Bronchial epithelial cell (primary cell): Measurements from ENCODE around the gene TTC9B. TPM values are rescaled to one million over a fixed set of nuclear protein-coding genes. Genes with fewer than 3 reads are reported as not detected.

Experiments
- DNase-seq: peaks from one replicate; pipeline ENCODE4 v3.0.0-alpha.2; 2010; ENCODE audit warnings: low read depth
- FAIRE-seq: peaks from 2 replicates; lab custom pipeline; 2011; peaks lifted over from hg19 to GRCh38; lab: Jason Lieb, UNC
- H3K27me3 ChIP-seq: 2 replicates; pipeline ENCODE4 v1.5.1; 2011; ENCODE audit warnings: low read length; ENCODE audit not compliant: control insufficient read depth, insufficient read depth
- H3K36me3 ChIP-seq: 2 replicates; pipeline ENCODE4 v1.5.1; 2011; ENCODE audit warnings: low read length; ENCODE audit not compliant: control insufficient read depth, insufficient read depth
- H3K4me3 ChIP-seq: 2 replicates; pipeline ENCODE4 v1.5.1; 2011; ENCODE audit warnings: mild to moderate bottlenecking, low read depth, low read length, control low read depth
- total RNA-seq: library from RNA; depleted of rRNA; stranded (reverse); fragments of >200 nt; gene quantifications from 2 replicates; pipeline ENCODE4 v1.2.1, GENCODE V29; 2014
- TF ChIP-seq, protein P1 (sequence below): IDR thresholded peaks from 2 replicates; pipeline ENCODE4 v1.5.1; 2011; ENCODE audit warnings: mild to moderate bottlenecking, moderate library complexity, low read length, control low read depth, inconsistent platforms; ENCODE audit not compliant: insufficient read depth, severe bottlenecking

TTC9B gene
- total RNA-seq, 1 donor from 2014 or later = not detected

DNA sequence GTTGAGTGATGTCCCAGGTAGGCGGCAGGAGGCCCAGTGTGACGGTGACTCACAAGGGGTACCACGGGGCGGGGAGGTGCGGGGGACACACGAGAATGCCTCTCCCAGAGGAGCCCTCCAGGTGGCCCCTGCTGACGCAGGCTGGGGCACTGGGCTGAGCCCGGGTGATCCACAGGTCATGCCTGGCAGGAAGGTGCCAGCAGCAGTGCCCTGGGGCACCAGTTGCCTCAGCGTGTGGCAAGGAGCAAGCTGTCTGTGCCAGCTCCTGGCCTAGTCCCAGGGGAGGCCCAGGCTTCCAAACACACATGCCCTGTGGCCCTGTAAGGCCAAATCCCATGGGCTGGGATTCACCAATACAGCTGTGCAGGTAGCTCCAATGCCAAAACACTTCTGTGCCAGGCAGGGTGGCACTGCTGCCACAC, 38.9 kb upstream of the TTC9B start:
- Histone ChIP-seq H3K27me3 (no peaks in the 10 kb centered on the region), H3K4me3 (no peak overlapping the region), H3K36me3 (peaks cover 26% of the 10 kb centered on the region)
- TF ChIP-seq, protein P1, sequence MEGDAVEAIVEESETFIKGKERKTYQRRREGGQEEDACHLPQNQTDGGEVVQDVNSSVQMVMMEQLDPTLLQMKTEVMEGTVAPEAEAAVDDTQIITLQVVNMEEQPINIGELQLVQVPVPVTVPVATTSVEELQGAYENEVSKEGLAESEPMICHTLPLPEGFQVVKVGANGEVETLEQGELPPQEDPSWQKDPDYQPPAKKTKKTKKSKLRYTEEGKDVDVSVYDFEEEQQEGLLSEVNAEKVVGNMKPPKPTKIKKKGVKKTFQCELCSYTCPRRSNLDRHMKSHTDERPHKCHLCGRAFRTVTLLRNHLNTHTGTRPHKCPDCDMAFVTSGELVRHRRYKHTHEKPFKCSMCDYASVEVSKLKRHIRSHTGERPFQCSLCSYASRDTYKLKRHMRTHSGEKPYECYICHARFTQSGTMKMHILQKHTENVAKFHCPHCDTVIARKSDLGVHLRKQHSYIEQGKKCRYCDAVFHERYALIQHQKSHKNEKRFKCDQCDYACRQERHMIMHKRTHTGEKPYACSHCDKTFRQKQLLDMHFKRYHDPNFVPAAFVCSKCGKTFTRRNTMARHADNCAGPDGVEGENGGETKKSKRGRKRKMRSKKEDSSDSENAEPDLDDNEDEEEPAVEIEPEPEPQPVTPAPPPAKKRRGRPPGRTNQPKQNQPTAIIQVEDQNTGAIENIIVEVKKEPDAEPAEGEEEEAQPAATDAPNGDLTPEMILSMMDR = no peak
- no peak for DNase-seq
- no peak for FAIRE-seq

DNA sequence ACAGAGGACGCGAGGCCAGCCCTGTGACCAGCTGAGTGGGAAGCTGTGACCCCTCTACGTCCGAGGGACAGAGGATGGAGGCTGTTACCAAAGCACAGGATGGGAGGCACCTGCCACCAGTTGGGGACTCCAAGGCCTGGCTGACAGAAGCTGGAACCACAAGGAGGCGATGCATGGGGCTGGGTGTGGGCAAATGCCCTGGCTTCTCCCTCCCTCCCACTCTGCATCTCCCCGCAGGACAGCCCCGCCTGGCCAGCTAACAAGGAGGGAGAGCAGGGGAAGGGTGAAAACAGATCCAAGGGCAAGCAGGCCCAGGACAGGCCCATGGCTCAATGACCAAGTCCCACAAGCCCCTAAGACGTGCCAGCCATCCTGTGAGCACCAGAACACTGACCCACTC, 38.3 kb upstream of the TTC9B start:
- FAIRE-seq (no peak), DNase-seq (no peak)
- H3K4me3 ChIP-seq = no peak overlapping the region
- TF ChIP-seq, protein P1 = no peak
- H3K27me3 ChIP-seq = no peaks in the 10 kb centered on the region
- peaks cover 29% of the 10 kb centered on the region for H3K36me3 ChIP-seq

DNA sequence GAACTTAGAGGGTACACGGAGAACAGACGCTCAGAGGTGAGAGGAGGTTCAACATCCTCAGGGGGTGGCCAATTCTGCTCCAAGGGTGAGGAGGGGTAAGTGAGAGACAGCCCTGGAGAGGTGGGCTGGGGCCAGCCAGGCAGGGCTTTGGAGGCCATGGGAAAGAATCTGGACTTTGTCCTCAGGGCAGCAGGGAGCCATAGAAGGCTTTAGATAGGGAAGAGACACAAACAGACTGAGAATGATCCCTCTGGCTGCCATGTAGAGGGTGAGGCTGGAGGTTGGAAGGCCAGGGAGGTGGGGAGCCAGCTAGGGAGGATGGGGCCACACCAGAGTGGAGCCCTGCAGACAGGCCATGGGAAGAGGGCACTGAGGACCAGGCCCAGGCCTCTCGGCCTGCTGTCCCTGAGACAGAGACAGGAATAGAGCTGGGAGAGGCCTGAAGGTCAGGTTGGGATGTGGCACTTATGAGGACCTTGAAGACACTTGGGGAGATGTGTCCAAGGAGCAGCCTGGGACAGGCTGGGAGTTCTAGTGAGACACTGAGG, 37.5 kb upstream of the TTC9B start:
- FAIRE-seq (peak; percentile 50), DNase-seq (no peak)
- Histone ChIP-seq H3K4me3 (no peak overlapping the region), H3K27me3 (no peaks in the 10 kb centered on the region), H3K36me3 (peaks cover 29% of the 10 kb centered on the region)
- TF ChIP-seq, protein P1 = no peak

DNA sequence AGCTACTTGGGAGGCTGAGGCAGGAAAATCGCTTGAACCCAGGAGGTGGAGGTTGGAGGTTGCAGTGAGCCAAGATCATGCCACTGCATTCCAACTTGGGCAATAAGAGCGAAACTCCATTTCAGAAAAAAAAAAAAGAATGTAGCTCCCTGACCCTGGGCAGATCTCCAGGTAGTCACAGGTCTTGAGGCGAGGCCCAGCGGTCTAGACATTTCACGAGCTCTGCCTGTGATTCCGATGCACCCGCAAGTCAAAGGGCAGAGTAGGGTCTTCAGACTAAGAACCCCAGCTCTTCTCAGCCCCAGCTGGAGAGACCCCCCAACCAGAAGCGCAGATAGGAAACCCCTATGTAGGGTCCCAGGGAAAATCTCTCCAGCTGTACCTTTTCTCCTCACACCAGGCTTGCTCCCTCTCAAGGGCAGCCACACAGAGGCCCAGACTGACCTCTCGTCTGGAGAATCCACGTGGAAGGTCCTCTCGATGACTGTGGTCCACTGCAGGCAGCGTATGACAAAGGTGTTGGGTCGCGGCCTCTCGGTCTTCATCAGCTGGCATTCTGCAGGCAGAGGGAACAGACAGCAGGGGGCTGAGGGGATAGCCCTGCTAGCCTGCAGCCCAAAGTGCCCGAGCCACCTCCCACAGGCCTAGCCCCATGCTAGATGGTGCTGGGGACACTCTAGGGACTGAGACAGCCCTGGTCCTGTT, 36.7 kb upstream of the TTC9B start:
- Histone ChIP-seq H3K27me3 (no peaks in the 10 kb centered on the region), H3K36me3 (peaks cover 29% of the 10 kb centered on the region), H3K4me3 (no peak overlapping the region)
- TF ChIP-seq, protein P1 = no peak
- DNase-seq (no peak), FAIRE-seq (no peak)

DNA sequence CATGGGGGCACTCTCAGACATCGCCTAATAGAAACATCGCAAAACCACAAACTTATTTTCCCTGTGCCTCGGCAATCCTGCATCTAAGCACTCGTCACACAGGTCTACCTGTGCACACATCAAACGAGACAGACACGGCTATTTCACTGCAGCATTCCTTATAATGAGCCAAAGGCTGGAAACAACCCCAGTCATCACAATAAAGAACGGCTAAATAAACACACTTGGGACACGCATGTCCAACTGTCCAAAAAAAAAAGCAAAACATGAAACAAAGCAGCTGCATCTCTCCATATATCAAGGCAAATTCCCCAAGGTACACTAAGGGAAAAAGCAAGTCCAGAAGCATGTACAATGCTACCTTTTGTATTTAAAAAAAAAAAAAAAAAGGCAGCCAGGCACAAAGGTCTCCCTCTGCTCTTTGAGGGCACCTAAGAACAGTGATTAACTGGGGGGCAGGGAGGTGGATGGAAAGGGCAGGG, 35.5 kb upstream of the TTC9B start:
- FAIRE-seq (no peak), DNase-seq (no peak)
- TF ChIP-seq, protein P1 = no peak
- Histone ChIP-seq H3K4me3 (no peak overlapping the region), H3K36me3 (peaks cover 32% of the 10 kb centered on the region), H3K27me3 (no peaks in the 10 kb centered on the region)
